CD4-positive, alpha-beta T cell (primary cell): ENCODE measurements around the gene LGR4. TPM values are rescaled to one million over a fixed set of nuclear protein-coding genes. Genes with fewer than 3 reads are reported as not detected.

Experiments
- ATAC-seq: fragments of 200-7000 bp; cut with Tn5 transposase; one replicate; pipeline ENCODE4 v1.10.0; 2022; ENCODE audit warnings: mild to moderate bottlenecking; ENCODE audit not compliant: poor library complexity
- CTCF ChIA-PET: fragments of 350-600 bp; sonication (Branson Sonifier 250); formaldehyde crosslinking; loops from one replicate; lab custom pipeline; 2021; ENCODE audit warnings: antibody characterized with exemption, inconsistent platforms; lab: Charles Lee
- POLR2A ChIA-PET: fragments of 350-600 bp; sonication (Branson Sonifier 250); formaldehyde crosslinking; loops from one replicate; lab custom pipeline; 2021; ENCODE audit warnings: antibody characterized with exemption, inconsistent platforms; lab: Charles Lee
- DNase-seq, 14 experiments: peaks; one replicate each; pipeline ENCODE4 v3.0.0-alpha.2; 2013 to 2020; ENCODE audit warnings: mixed read lengths in 2 of 14
- H3K27ac ChIP-seq, 2 donors: one replicate each; pipeline versions ENCODE4 v1.5.1 to v1.7.0; 2013; ENCODE audit warnings: low read length in 2 of 2, low read depth in 1 of 2, mild to moderate bottlenecking in 1 of 2
- H3K27me3 ChIP-seq, 2 experiments: 1 replicate in 1 of 2; 2 replicates in 1 of 2; pipeline versions ENCODE4 v1.6.1 to v1.7.0; 2013; ENCODE audit warnings: low read length in 2 of 2, control low read depth in 1 of 2, mild to moderate bottlenecking in 1 of 2, moderate library complexity in 1 of 2; ENCODE audit not compliant: insufficient read depth in 2 of 2, control insufficient read depth in 1 of 2
- H3K36me3 ChIP-seq: one replicate; pipeline ENCODE4 v1.6.1; 2013; ENCODE audit warnings: low read length, control low read depth; ENCODE audit not compliant: insufficient read depth
- H3K4me1 ChIP-seq: one replicate; pipeline ENCODE4 v1.6.1; 2013; ENCODE audit warnings: low read length, control low read depth; ENCODE audit not compliant: insufficient read depth
- H3K4me3 ChIP-seq: one replicate; pipeline ENCODE4 v1.5.1; 2013; ENCODE audit warnings: mild to moderate bottlenecking, low read length, moderate library complexity
- H3K9me3 ChIP-seq, 2 experiments: 1 replicate in 1 of 2; 2 replicates in 1 of 2; pipeline versions ENCODE4 v1.6.1 to v1.7.0; 2013; ENCODE audit warnings: low read length in 2 of 2, mild to moderate bottlenecking in 2 of 2, control low read depth in 1 of 2, moderate library complexity in 1 of 2; ENCODE audit not compliant: control insufficient read depth in 1 of 2, insufficient read depth in 1 of 2
- H3K27ac Mint-ChIP-seq: one replicate; pipeline ENCODE4 v1.8.0; 2020; ENCODE audit warnings: mixed read lengths
- H3K27me3 Mint-ChIP-seq: one replicate; pipeline ENCODE4 v1.8.0; 2021; ENCODE audit warnings: mixed read lengths
- H3K36me3 Mint-ChIP-seq: one replicate; pipeline ENCODE4 v1.8.0; 2021; ENCODE audit warnings: low read depth, mixed read lengths
- H3K4me1 Mint-ChIP-seq: one replicate; pipeline ENCODE4 v1.8.0; 2021; ENCODE audit warnings: low read depth, mixed read lengths
- H3K4me3 Mint-ChIP-seq: one replicate; pipeline ENCODE4 v1.8.0; 2020; ENCODE audit warnings: mild to moderate bottlenecking, mixed read lengths
- H3K9me3 Mint-ChIP-seq: one replicate; pipeline ENCODE4 v1.8.0; 2020; ENCODE audit warnings: mixed read lengths
- CTCF ChIP-seq: fragments of 200-600 bp; IDR thresholded peaks from one replicate; pipeline ENCODE4 v1.8.0; 2022; ENCODE audit warnings: antibody characterized with exemption, mild to moderate bottlenecking
- intact Hi-C, 2 experiments: fragments of 100-400 bp; cut with DNase I in 1 of 2; cut with micrococcal nuclease in 1 of 2; formaldehyde crosslinking; loops; one replicate each; pipeline versions ENCODE4 v1.15.1 to v1.9.0; 2023 to 2025; cut with DNase I, micrococcal nuclease
- total RNA-seq, 174 experiments: library from RNA in 2 of 174; stranded (reverse) in 2 of 174; gene quantifications; one replicate each; pipeline ENCODE4 v1.2.3 and lab custom pipeline; 2021 to 2026

The LGR4 gene
- total RNA-seq, 2 experiments from 2014 or later = 0.69 to 0.87 TPM

- no peaks in the 10 kb centered on the region for H3K36me3 ChIP-seq
- H3K4me1 ChIP-seq = no peaks in the 10 kb centered on the region
- Mint-ChIP-seq H3K4me1 (no peaks in the 10 kb centered on the region), H3K4me3 (no peak overlapping the region), H3K9me3 (no peaks in the 10 kb centered on the region), H3K27me3 (peaks cover 12% of the 10 kb centered on the region), H3K36me3 (no peaks in the 10 kb centered on the region), H3K27ac (no peak overlapping the region)
- TF ChIP-seq CTCF = no peak
- no peak overlapping the region for H3K4me3 ChIP-seq
- POLR2A ChIA-PET = no interaction called here
- no peaks in the 10 kb centered on the region for H3K9me3 ChIP-seq
- H3K27ac ChIP-seq = no peak overlapping the region
- intact Hi-C loops = loop anchor here in 1 of 2 experiments (10.0 kb wide), 1 partner anchor 57 kb away; no protein-coding TSS in a partner anchor
- no peaks in the 10 kb centered on the region for H3K27me3 ChIP-seq
- CTCF ChIA-PET = no interaction called here
- ATAC-seq (no peak), DNase-seq (no peak)
These were observed 40.8 kb downstream of the LGR4 start for GRCh38 chr11:27431808-27432207.

DNA sequence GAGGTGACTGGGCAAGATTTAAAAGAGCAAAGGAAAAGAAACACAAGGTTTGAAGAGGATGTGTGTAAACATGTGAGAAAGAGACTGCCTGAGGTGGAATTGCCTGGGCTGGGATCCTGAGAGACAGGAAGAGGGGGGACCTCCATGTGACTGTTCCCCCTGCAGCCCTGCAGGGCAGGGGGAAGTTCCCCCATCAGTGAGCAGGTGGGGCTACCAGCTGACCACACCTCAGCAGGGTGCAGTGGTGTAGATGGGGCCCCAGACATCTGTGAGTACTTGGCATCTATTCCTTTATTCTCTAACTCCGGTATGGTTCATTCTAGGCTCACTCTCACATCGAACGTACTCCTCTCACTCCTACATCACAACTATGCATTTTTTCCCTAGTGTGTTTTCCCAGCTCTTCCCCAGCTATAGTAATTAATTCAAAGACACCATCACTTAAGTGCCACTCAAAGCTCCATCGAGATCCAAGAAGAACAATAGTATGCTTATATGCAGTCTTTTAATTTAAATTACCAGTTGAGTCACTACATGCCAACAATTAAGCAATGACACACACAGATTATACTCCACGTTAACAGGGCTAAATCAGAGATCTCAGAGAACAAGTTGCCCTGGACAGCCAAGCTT is 42.7 kb downstream of the LGR4 start:
- Mint-ChIP-seq H3K4me1 (no peaks in the 10 kb centered on the region), H3K9me3 (no peaks in the 10 kb centered on the region), H3K4me3 (no peak overlapping the region), H3K36me3 (no peaks in the 10 kb centered on the region), H3K27me3 (peaks cover 10% of the 10 kb centered on the region), H3K27ac (no peak overlapping the region)
- H3K4me1 ChIP-seq = no peaks in the 10 kb centered on the region
- no peak overlapping the region for H3K4me3 ChIP-seq
- H3K27ac ChIP-seq = no peak overlapping the region
- ATAC-seq (no peak), DNase-seq (no peak)
- no peaks in the 10 kb centered on the region for H3K36me3 ChIP-seq
- no peaks in the 10 kb centered on the region for H3K9me3 ChIP-seq
- no peaks in the 10 kb centered on the region for H3K27me3 ChIP-seq
- ChIA-PET POLR2A (no interaction called here), CTCF (no interaction called here)
- TF ChIP-seq CTCF = no peak
- intact Hi-C loops = loop anchor here in 1 of 2 experiments (10.0 kb wide), 1 partner anchor 55 kb away; no protein-coding TSS in a partner anchor

- Mint-ChIP-seq H3K36me3 (no peaks in the 10 kb centered on the region), H3K9me3 (no peaks in the 10 kb centered on the region), H3K27ac (no peak overlapping the region), H3K4me1 (no peaks in the 10 kb centered on the region), H3K4me3 (no peak overlapping the region), H3K27me3 (no peaks in the 10 kb centered on the region)
- Histone ChIP-seq H3K27ac (no peak overlapping the region), H3K4me3 (no peak overlapping the region), H3K4me1 (no peaks in the 10 kb centered on the region), H3K27me3 (no peaks in the 10 kb centered on the region), H3K36me3 (no peaks in the 10 kb centered on the region), H3K9me3 (no peaks in the 10 kb centered on the region)
- no peak for ATAC-seq
- TF ChIP-seq CTCF = no peak
- ChIA-PET POLR2A (no interaction called here), CTCF (no interaction called here)
- intact Hi-C loops = no loop called here
- DNase-seq = no peak
These were observed 45.2 kb downstream of the LGR4 start for GRCh38 chr11:27427183-27427980.
